MM.1S (cell line): Measurements from ENCODE around the gene CHST11.

Experiments
- EZH2 ChIP-seq: fragments of 300-600 bp; sonication (generic); optimal IDR thresholded peaks from 2 replicates; pipeline ENCODE3; 2017; ENCODE audit warnings: low read depth, mild to moderate bottlenecking, antibody characterized with exemption, low read length, mixed read lengths
- EZH2phosphoT487 ChIP-seq: fragments of 300-600 bp; sonication (generic); IDR thresholded peaks from 2 replicates; pipeline ENCODE4 v1.6.1; 2018; ENCODE audit warnings: antibody characterized with exemption, low read length
- TF ChIP-seq, protein P1 (sequence below): fragments of 300-600 bp; sonication (generic); IDR thresholded peaks from 2 replicates; pipeline ENCODE4 v1.5.1; 2016; ENCODE audit warnings: antibody characterized with exemption, low read length, mixed read lengths

DNA sequence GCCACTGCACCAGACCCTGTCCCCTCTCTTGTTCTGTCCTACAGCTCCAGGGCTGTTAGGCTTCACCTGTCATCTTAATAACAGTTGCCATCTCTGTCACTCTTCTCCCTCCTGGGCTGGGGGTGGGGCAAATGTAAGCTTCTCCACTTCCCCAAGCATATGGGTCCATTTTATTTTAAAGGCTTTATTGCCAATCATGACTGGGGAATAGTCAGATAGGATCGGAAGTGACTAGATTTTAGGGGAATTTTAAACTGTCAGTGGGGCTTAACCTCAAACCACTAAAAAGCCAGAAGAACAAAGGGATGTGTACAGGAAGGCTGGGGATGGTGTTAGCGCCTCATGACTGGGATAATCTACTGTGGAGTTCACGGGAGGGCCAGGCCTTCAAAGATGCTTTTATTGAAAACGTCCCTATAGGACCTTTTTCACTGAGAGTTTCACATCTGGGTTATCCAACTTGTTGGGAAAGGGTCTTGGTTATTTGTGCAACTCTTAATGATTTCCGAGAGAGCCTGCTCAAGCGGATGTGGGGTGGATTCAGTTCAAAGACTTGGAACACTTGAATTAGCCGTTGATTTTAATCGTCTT is 41.6 kb downstream of the CHST11 start:
- TF ChIP-seq, protein P1, sequence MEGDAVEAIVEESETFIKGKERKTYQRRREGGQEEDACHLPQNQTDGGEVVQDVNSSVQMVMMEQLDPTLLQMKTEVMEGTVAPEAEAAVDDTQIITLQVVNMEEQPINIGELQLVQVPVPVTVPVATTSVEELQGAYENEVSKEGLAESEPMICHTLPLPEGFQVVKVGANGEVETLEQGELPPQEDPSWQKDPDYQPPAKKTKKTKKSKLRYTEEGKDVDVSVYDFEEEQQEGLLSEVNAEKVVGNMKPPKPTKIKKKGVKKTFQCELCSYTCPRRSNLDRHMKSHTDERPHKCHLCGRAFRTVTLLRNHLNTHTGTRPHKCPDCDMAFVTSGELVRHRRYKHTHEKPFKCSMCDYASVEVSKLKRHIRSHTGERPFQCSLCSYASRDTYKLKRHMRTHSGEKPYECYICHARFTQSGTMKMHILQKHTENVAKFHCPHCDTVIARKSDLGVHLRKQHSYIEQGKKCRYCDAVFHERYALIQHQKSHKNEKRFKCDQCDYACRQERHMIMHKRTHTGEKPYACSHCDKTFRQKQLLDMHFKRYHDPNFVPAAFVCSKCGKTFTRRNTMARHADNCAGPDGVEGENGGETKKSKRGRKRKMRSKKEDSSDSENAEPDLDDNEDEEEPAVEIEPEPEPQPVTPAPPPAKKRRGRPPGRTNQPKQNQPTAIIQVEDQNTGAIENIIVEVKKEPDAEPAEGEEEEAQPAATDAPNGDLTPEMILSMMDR = no peak
- no peak for TF ChIP-seq EZH2
- TF ChIP-seq EZH2phosphoT487 = no peak
